Stimulated activated CD8-positive, alpha-beta memory T cell treated with anti-CD3 and anti-CD28 coated beads, Interleukin-4, amount 100 ng/mL, for 1 hour (primary cell): ENCODE data around the gene CCDC27.

ENCODE experiments used
- DNase-seq, 2 donors: peaks; one replicate each; pipeline ENCODE4 v3.0.0-alpha.2; 2020; ENCODE audit warnings: low read depth in 2 of 2, low spot score in 1 of 2

Gene CCDC27

DNA sequence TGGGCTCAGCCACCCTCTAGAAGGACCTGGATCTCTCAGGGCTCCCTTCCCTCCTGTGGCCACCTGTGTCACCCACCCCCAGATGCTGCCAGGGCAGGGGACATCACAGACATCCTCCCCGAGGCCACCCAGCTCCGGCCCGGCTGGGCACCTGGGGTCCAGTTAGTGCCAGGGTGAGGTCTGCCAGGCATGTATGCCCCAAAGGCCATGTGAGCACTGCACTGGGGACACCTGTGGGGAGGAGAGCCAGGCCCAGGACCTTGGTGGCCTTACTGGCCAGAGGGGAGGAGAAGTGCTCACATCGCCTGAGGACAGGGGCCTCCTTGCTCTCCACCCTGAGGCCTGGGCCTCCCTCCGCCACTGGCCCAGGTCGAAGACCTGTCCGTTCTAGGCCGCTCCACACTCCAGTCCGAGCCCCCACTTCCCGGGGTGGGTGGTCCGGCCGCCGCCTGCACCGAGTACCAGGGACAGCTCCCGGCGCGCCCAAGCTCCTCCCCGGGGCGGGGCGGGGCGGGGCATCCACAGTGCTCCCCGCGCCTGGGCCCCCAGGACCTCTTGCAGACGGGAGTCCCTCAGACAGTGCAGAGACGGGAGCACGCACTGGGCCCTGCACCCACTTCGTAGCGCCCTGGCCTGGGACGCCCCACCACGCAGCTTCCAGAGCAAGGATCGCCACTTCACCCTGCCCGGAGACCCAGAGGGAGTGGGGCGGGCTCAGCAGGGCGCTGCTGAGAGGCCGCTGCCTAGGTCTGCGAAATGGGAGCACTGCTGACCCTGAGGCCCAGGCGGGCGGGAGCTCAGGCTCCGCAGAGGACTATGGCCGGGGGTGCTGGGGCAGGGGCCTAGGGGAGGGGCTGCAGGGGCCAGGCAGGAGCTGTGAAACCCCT, 34.3 kb upstream of the CCDC27 start:
- DNase-seq, result no peak

GRCh38 chr1:3718764-3719163, 33.5 kb upstream of the CCDC27 start:
- DNase-seq, result no peak

GRCh38 chr1:3721955-3722465, 30.2 kb upstream of the CCDC27 start:
- no peak for DNase-seq

GRCh38 chr1:3722846-3723245, 29.4 kb upstream of the CCDC27 start:
- no peak for DNase-seq

DNA sequence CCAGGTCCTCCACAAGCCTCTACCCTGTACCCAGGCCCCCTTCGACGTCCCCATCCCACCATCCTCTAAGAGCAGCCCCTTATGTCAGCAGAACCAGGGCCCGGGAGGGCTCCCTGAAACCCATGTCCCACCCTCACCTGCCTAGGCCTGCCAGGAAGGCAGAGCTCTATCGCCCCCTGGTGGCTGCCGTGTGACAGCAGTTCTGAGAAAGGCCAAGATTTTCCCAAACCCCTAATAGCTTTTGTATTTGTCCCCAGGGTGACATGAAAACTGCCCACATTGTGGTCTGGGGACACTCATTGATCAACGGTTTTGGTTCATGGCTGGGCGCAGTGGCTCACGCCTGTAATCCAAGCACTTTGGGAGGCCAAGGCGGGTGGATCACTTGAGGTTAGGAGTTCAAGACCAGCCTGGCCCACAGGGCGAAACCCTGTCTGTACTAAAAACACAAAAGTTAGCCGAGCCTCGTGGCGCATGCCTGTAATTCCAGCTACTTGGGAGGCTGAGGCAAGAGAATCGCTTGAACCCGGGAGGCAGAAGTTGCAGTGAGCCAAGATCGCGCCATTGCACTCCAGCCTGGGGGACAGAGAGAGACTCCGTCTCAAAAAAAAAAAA, 27.7 kb upstream of the CCDC27 start:
- DNase-seq, result peak; percentile 60 to 61

DNA sequence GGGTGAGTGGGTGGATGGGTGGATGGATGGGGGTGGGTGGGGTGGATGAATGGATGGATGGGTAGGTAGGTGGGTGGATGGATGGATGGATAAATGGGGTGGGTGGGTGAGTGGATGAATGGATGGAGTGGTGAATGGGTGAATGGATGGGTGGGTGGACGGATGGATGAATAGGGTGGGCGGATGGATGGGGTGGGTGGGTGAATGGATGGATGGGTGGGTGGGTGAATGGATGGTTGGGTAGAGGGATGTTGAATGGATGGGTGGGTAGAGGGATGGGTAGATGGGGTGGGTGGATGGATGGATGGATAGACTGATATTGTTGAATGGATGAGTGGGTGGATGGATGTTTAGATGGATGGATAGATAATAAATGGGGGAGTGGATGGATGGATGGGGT, 26.9 kb upstream of the CCDC27 start:
- DNase-seq, result no peak

DNA sequence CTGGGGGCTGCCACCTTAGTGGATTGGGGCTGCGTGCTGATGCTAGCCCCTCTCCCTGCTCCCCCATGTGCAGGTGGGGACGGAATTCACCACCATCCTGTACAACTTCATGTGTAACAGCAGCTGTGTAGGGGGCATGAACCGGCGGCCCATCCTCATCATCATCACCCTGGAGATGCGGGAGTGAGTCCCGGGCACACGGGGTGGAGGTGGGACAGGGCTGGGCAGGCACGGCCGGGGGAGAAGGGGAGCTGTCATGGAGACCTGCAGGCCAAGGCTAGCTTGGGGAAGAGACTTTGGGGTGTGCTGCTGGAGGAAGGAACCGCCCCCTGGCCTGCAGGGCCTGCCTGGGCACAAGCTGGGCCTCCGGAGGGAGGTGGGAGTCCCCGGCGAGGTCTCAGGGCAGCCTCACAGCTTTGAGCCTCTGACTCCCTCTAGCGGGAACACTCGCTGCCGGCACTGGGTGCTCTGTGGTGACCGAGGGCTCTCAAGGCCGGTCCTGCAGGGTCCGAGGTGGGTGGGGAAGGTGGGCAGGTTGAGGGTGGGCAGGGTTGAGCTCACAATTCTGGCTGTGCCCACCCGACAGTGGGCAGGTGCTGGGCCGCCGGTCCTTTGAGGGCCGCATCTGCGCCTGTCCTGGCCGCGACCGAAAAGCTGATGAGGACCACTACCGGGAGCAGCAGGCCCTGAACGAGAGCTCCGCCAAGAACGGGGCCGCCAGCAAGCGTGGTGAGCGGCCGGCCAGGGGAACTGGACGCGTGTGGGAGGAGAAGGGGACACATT, 25.0 kb upstream of the CCDC27 start:
- DNase-seq, result no peak

GRCh38 chr1:3727825-3728776, 24.1 kb upstream of the CCDC27 start:
- DNase-seq, result no peak

DNA sequence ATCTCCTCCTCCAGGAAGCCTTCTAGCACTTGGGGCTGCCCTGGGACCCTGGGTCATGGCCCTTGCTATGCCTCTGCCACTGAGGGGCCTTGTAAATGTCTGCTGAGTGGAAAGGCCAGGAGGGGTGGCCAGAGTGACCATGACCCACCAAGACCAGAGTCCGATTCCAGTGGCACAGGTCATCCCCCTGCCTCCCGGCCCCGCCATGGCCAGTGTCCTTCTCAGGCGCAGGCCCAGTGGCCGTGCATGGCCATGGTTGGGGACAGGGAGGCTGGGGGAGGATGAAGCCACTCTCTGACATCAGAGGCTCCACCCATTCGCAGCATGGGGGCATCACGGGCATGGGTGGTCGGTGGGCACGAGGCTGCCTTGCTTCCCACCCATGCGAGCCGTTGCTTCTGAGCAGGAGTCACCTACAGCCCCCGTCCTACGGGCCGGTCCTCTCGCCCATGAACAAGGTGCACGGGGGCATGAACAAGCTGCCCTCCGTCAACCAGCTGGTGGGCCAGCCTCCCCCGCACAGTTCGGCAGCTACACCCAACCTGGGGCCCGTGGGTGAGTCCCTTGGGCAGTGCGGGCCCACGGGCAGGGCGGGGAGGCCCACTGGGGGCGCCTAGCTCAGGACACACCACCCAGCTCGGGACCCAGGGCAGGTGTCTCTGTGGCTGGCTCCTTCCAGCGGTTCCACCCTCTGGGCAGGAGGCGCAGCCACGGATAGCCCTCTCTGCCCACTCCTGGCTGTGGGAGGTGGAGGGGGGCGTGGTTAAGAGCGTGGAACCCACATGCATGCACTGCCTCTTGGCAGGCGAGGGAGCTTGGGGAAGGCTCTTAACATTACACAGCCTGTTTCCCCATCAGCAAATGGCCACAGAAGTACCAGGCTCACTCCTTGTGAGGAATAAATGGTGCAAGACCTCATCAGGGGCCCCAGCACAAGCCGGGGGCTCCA, 22.4 kb upstream of the CCDC27 start:
- DNase-seq, result no peak

DNA sequence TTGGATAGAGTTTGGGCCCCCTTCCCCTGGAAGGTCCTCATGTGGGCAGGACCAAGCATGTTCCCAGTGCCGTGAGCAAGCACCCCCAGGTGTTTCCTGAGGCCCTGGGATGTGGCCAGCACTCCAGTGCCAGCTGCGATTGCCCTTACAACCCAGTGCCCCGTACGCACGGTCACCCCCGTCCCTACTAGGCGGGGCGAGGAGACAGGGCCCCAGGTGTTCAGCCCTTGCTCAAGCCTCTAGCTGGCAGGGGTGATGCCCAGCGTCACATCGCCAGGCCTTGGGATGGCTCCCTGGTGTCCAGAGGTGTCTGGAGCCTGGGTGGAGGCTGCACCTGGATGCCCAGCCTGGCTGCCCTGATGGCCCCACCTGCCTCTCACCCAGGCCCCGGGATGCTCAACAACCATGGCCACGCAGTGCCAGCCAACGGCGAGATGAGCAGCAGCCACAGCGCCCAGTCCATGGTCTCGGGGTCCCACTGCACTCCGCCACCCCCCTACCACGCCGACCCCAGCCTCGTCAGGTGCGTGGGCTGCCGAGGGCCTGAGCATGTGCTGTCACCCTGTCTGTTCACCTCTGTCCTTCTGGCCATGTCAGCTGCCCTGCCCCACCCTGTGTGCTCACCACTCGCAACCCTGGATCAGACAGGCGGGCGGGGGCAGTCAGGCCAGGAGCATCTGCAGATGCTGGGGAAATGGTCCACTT, 21.6 kb upstream of the CCDC27 start:
- DNase-seq, result no peak

DNA sequence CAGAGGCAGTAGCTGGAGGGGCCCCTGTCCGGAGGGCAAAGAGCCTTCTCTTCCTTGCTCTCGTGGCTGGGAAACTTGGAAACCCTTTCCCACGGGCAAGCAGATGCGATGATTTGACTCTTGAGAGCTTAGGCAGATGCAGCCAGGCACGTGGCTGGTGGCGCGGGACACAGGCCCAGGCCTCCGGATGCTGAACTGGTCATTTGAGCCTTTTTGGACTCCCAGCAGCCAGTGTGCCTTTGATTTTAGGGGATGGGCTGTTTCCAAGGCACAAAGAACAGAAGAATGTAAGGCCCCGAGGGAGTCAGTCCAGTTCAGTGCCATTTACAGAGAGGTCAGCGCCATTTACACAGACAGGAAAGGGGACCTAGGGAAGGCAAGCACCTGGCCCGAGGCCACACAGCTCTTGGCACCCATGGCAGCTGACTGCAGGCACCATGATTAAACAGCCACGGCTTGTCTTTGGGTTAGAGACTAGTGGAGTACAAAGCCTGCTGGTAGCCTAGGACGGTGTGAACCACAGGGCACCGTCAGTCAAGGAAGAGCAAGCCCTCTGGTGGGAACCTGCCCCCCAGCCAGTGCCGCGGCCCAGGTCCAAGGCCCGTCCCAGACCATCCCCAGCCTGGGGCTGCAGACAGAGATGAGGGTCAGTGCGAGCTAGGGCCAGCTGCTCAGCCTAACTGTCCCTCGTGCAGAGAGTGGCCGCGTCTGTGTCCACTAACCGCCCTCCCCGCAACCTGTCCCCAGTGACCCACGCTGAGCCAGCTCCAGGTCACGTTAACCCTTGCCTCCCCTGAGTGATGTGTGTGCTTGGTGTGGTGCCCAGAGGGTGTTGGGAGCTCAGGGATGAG, 20.4 kb upstream of the CCDC27 start:
- no peak for DNase-seq

GRCh38 chr1:3732434-3733093, 19.7 kb upstream of the CCDC27 start:
- DNase-seq, result no peak

DNA sequence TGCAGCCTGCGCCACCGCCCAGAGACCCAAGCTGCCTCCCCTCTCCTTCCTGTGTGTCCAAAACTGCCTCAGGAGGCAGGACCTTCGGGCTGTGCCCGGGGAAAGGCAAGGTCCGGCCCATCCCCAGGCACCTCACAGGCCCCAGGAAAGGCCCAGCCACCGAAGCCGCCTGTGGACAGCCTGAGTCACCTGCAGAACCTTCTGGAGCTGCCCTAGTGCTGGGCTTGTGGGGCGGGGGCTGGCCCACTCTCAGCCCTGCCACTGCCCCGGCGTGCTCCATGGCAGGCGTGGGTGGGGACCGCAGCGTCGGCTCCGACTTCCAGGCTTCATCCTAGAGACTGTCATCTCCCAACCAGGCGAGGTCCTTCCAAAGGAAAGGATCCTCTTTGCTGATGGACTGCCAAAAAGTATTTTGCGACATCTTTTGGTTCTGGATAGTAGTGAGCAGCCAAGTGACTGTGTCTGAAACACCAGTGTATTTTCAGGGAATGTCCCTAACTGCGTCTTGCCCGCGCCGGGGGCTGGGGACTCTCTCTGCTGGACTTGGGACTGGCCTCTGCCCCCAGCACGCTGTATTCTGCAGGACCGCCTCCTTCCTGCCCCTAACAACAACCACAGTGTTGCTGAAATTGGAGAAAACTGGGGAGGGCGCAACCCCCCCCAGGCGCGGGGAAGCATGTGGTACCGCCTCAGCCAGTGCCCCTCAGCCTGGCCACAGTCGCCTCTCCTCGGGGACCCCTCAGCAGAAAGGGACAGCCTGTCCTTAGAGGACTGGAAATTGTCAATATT, 19.0 kb upstream of the CCDC27 start:
- DNase-seq, result no peak

GRCh38 chr1:3733883-3734589, 18.2 kb upstream of the CCDC27 start:
- no peak for DNase-seq

DNA sequence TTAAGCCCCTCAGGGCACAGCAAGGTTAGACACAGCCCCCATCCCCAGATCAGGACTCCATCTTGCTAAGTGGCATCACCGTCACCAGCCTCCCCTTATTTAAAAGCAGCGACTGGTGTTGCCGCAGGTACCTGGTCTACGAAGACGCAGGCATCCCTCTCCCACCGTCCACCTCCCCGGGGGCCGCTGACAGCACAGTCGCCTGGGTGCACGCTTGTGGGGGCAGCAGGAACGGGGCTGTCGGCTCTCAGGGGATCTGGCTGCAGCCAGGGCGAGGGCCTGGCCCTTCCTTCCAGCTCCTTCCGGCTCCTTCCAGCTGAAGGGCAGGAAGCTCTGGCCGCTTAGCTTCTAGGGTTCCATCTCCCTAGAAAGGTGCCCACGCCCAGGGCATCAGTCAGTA, 17.6 kb upstream of the CCDC27 start:
- DNase-seq, result no peak
